Nephron (organoid): ENCODE data around the gene SNX7.

Source experiments
- H3K27ac Mint-ChIP-seq, 3 experiments: 2 replicates each; pipeline ENCODE4 v1.8.0; 2020; ENCODE audit warnings: mixed read lengths in 3 of 3, mild to moderate bottlenecking in 2 of 3, moderate library complexity in 1 of 3
- H3K27me3 Mint-ChIP-seq: 2 replicates; pipeline ENCODE4 v1.8.0; 2021; ENCODE audit warnings: low read depth, mild to moderate bottlenecking, moderate library complexity, mixed read lengths
- H3K36me3 Mint-ChIP-seq: 2 replicates; pipeline ENCODE4 v1.8.0; 2020; ENCODE audit warnings: low read depth, mixed read lengths
- H3K4me1 Mint-ChIP-seq: 2 replicates; pipeline ENCODE4 v1.8.0; 2020; ENCODE audit warnings: mixed read lengths
- H3K4me3 Mint-ChIP-seq, 3 experiments: 2 replicates each; pipeline ENCODE4 v1.8.0; 2020; ENCODE audit warnings: mild to moderate bottlenecking in 3 of 3, mixed read lengths in 3 of 3, moderate library complexity in 2 of 3
- H3K9me3 Mint-ChIP-seq: 2 replicates; pipeline ENCODE4 v1.8.0; 2020; ENCODE audit warnings: mixed read lengths
- TF ChIP-seq, protein P1 (sequence below), 3 experiments: fragments of 200-600 bp; sonication (generic); IDR thresholded peaks; one replicate each; pipeline ENCODE4 v1.5.0; 2021; ENCODE audit warnings: antibody characterized with exemption in 3 of 3; ENCODE audit not compliant: unreplicated experiment in 3 of 3

The SNX7 gene

DNA sequence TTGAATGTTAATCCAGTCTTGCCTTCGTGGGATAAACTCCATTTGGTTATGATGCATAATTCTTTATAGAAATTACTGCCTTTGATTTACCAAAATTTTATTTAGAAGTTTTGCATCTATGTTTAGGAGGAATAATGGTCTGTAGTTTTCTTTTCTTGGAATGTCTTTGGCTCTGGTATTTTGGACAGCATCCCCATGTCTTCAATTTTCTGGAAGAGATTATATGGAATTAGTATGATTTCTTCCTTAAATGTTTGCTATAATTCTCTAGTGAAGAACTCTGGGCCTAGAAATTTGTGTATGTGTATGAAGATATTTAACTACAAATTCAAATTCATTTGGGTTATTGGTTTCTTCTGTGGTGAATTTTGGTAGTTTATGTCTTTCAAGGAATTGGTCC, 92.7 kb downstream of the SNX7 start:
- Mint-ChIP-seq H3K4me1 (no peaks in the 10 kb centered on the region), H3K27me3 (no peaks in the 10 kb centered on the region), H3K4me3 (no peak overlapping the region), H3K27ac (no peak overlapping the region), H3K36me3 (no peaks in the 10 kb centered on the region), H3K9me3 (no peaks in the 10 kb centered on the region)
- TF ChIP-seq, protein P1, sequence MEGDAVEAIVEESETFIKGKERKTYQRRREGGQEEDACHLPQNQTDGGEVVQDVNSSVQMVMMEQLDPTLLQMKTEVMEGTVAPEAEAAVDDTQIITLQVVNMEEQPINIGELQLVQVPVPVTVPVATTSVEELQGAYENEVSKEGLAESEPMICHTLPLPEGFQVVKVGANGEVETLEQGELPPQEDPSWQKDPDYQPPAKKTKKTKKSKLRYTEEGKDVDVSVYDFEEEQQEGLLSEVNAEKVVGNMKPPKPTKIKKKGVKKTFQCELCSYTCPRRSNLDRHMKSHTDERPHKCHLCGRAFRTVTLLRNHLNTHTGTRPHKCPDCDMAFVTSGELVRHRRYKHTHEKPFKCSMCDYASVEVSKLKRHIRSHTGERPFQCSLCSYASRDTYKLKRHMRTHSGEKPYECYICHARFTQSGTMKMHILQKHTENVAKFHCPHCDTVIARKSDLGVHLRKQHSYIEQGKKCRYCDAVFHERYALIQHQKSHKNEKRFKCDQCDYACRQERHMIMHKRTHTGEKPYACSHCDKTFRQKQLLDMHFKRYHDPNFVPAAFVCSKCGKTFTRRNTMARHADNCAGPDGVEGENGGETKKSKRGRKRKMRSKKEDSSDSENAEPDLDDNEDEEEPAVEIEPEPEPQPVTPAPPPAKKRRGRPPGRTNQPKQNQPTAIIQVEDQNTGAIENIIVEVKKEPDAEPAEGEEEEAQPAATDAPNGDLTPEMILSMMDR (IDR thresholded peaks at IDR 0.05; ENCODE audit: unreplicated experiment in 3 of 3) = no peak

DNA sequence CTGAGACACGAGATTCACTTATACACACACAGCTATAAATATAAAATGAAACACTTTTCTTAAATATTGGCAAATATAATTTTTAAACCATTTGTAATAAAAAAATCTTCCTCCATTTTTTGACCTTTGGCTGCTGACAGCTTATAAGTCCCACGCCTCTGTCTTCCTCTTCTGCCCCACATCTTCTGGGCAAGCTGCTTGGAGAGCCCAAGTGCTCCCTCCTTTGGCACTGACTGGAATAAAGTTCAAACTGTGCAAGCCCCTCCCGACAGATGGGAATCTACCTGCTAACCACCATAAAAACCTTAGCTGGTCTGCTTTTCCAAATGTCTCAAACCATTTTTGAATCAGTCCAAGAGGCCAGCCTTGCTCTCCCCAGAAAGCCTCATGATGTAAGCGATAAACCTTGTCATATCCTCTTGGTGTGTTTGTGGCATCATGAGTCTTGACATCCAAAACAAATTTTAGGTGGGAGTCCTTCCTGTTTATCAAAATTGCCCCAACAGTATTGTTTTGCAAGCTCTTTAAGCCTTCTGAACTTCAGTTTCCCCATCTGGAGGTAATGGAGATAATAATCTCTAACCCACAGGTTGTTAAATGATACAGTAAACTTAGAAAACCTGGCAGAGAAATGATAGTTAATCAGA, 99.8 kb downstream of the SNX7 start:
- no peaks in the 10 kb centered on the region for H3K36me3 Mint-ChIP-seq
- H3K27me3 Mint-ChIP-seq = no peaks in the 10 kb centered on the region
- H3K4me1 Mint-ChIP-seq = peaks cover 6% of the 10 kb centered on the region
- TF ChIP-seq, protein P1 (IDR thresholded peaks at IDR 0.05; ENCODE audit: unreplicated experiment in 3 of 3) = no peak
- H3K4me3 Mint-ChIP-seq = no peak overlapping the region
- no peak overlapping the region for H3K27ac Mint-ChIP-seq
- H3K9me3 Mint-ChIP-seq = no peaks in the 10 kb centered on the region

DNA sequence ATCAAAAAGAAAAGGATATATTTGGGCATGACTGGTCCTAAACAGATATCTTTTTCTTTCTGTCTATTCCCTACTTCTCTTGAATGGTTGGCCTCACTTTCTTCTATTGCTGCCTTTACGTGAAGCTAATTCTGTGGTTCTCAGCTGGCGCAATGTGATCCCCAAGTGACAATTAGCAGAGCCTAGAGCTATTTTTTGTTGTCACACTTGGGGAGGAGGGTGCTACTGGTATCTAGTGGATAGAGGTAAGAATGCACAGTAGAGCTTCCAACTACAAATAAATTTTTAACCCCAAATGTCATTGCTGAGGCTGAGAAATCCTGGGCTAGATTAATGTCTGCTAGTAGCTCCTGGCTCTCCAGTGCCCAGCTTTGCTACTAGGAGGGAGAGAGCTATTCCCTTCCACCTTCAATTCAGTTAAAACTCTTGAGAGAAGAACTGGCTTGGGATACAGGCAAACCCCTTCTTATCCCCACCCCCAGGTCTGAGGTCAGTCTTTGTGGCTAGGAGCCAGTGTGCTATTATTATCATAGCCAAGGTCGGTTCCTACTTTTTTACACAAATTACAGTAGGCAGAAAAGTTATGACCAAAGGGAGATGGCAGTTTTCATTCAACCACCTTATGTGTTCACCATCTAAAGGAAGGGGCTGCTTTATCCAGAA, 102.1 kb downstream of the SNX7 start:
- Mint-ChIP-seq H3K27me3 (no peaks in the 10 kb centered on the region), H3K9me3 (no peaks in the 10 kb centered on the region), H3K36me3 (no peaks in the 10 kb centered on the region), H3K27ac (no peak overlapping the region), H3K4me3 (no peak overlapping the region), H3K4me1 (peaks cover 6% of the 10 kb centered on the region)
- TF ChIP-seq, protein P1 (IDR thresholded peaks at IDR 0.05; ENCODE audit: unreplicated experiment in 3 of 3) = no peak

DNA sequence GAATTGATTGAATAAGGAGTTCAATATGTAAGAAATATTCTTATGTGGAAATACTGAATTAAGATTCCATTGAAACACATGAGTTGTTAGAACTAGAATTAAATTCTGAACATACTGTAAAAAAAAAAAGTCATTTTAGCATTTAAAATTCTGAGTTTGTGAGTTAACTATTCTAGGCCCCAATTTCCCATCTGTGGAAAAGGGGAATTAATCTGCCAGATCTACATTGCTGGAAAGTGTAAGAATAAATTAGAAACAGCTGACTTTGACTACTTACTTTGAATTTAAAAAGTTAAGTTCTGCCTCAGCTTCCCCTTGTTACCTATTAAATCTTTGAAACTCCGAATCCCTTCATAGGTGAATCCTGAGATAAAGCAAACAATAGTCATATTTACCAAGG, 103.0 kb downstream of the SNX7 start:
- no peaks in the 10 kb centered on the region for H3K27me3 Mint-ChIP-seq
- H3K4me1 Mint-ChIP-seq = peaks cover 6% of the 10 kb centered on the region
- no peak overlapping the region for H3K27ac Mint-ChIP-seq
- no peaks in the 10 kb centered on the region for H3K36me3 Mint-ChIP-seq
- H3K4me3 Mint-ChIP-seq = no peak overlapping the region
- no peaks in the 10 kb centered on the region for H3K9me3 Mint-ChIP-seq
- TF ChIP-seq, protein P1 (IDR thresholded peaks at IDR 0.05; ENCODE audit: unreplicated experiment in 3 of 3) = no peak

DNA sequence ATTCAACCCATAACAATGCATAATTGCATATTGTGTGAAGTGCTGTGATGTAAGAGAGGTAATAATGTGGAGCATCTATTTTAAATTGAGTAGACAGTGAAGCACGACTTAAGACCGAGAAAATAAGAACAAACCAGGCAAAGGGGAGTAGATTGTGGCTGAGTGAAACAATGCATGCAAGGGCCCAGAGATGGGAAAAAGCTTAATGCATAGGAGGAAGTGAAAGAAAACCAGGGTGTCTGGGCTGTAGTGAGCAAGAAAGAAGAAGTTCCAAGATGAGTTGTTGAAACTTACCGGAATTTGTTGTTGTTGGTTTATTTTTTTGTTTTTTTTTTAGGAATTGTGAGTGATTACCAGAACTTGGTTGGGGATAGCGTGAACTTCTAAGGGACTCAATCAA, 104.7 kb downstream of the SNX7 start:
- TF ChIP-seq, protein P1 (IDR thresholded peaks at IDR 0.05; ENCODE audit: unreplicated experiment in 3 of 3) = no peak
- no peaks in the 10 kb centered on the region for H3K27me3 Mint-ChIP-seq
- no peak overlapping the region for H3K27ac Mint-ChIP-seq
- H3K4me1 Mint-ChIP-seq = peaks cover 6% of the 10 kb centered on the region
- no peak overlapping the region for H3K4me3 Mint-ChIP-seq
- no peaks in the 10 kb centered on the region for H3K9me3 Mint-ChIP-seq
- no peaks in the 10 kb centered on the region for H3K36me3 Mint-ChIP-seq

DNA sequence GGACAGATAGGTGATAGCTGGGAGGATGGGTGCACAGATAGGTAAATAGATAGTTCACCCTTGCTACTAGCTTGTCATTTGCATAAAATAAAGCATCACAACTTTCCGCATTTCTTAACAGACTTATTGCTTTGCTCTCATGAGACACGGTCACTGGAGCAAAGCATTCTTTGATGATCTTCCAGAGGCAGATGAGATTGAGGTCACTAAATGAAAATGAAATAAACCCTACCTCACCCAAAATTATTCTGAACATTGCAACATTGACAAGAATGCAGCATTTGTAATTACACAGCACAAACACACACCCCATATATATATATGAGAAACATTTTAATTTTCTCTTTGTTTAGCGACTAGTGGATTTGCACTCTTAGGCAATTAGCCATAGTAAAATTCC, 107.6 kb downstream of the SNX7 start:
- Mint-ChIP-seq H3K4me3 (no peak overlapping the region), H3K4me1 (no peaks in the 10 kb centered on the region), H3K9me3 (no peaks in the 10 kb centered on the region), H3K27me3 (no peaks in the 10 kb centered on the region), H3K36me3 (no peaks in the 10 kb centered on the region), H3K27ac (no peak overlapping the region)
- TF ChIP-seq, protein P1 (IDR thresholded peaks at IDR 0.05; ENCODE audit: unreplicated experiment in 3 of 3) = no peak
